ENCODE measurements around the gene TAS2R41.
"Not testable (repeated sequence)": the region's sequence is repeated elsewhere in the genome, so short reads cannot be mapped to it uniquely, and the experiment has no call there.

TAS2R41 gene

GRCh38 chr7:143507534-143508055 is 29.9 kb downstream of the TAS2R41 start:
- no peak for DNase-seq (ENCODE audit: insufficient read length, low spot score)
- FAIRE-seq: no peak
- no peak for TF ChIP-seq POLR2A (IDR thresholded peaks at IDR 0.05; ENCODE audit: low read depth, low read length)

GRCh38 chr7:143510854-143511592 is 33.4 kb downstream of the TAS2R41 start:
- no peak for TF ChIP-seq POLR2A (IDR thresholded peaks at IDR 0.05; ENCODE audit: low read depth, low read length)
- no peak for FAIRE-seq
- no peak for DNase-seq (ENCODE audit: insufficient read length, low spot score)

GRCh38 chr7:143511593-143512047 is 33.9 kb downstream of the TAS2R41 start:
- no peak for TF ChIP-seq POLR2A (IDR thresholded peaks at IDR 0.05; ENCODE audit: low read depth, low read length)
- DNase-seq (ENCODE audit: insufficient read length, low spot score) (no peak), FAIRE-seq (no peak)

- TF ChIP-seq POLR2A (IDR thresholded peaks at IDR 0.05; ENCODE audit: low read depth, low read length): no peak
- no peak for FAIRE-seq
- DNase-seq (ENCODE audit: insufficient read length, low spot score): no peak
Measured at GRCh38 chr7:143512488-143513340, 35.0 kb downstream of the TAS2R41 start.

GRCh38 chr7:143514487-143514886 is 36.8 kb downstream of the TAS2R41 start:
- FAIRE-seq: no peak
- no peak for DNase-seq (ENCODE audit: insufficient read length, low spot score)
- TF ChIP-seq POLR2A (IDR thresholded peaks at IDR 0.05; ENCODE audit: low read depth, low read length): no peak

- no peak for FAIRE-seq
Measured at GRCh38 chr7:143514995-143515735, 37.5 kb downstream of the TAS2R41 start.

GRCh38 chr7:143516981-143517380 is 39.3 kb downstream of the TAS2R41 start:
- no peak for DNase-seq (ENCODE audit: insufficient read length, low spot score)
- FAIRE-seq: no peak
- TF ChIP-seq POLR2A (IDR thresholded peaks at IDR 0.05; ENCODE audit: low read depth, low read length): no peak

More at GRCh38 chr7:143514995-143515735, 37.5 kb downstream of the TAS2R41 start:
- DNase-seq (ENCODE audit: insufficient read length, low spot score): no peak
- TF ChIP-seq POLR2A (IDR thresholded peaks at IDR 0.05; ENCODE audit: low read depth, low read length): no peak

- DNase-seq (ENCODE audit: insufficient read length, low spot score) (no peak), FAIRE-seq (no peak)
- TF ChIP-seq POLR2A (IDR thresholded peaks at IDR 0.05; ENCODE audit: low read depth, low read length): no peak
Measured at GRCh38 chr7:143518521-143518920, 40.8 kb downstream of the TAS2R41 start.

- TF ChIP-seq POLR2A (IDR thresholded peaks at IDR 0.05; ENCODE audit: low read depth, low read length): no peak
- DNase-seq (ENCODE audit: insufficient read length, low spot score) (no peak), FAIRE-seq (no peak)
Measured at GRCh38 chr7:143518941-143519340, 41.3 kb downstream of the TAS2R41 start.

GRCh38 chr7:143519411-143520131 is 41.9 kb downstream of the TAS2R41 start:
- DNase-seq (ENCODE audit: insufficient read length, low spot score): no peak
- TF ChIP-seq POLR2A (IDR thresholded peaks at IDR 0.05; ENCODE audit: low read depth, low read length): no peak
- no peak for FAIRE-seq

GRCh38 chr7:143522309-143522916 is 44.7 kb downstream of the TAS2R41 start:
- not testable (repeated sequence) for DNase-seq (ENCODE audit: insufficient read length, low spot score)
- peak; percentile 95 for FAIRE-seq

All from H54 (cell line).